Adrenal gland (tissue), 5 donors: ENCODE measurements around the gene CFAP97.

ENCODE experiments used
- CTCF ChIP-seq, 6 experiments: fragments of 450-650 bp in 4 of 6; fragments of 200-600 bp in 2 of 6; sonication (generic) in 1 of 6; IDR thresholded peaks; 1 replicate in 5 of 6; 2 replicates in 1 of 6; pipeline versions ENCODE4 v1.5.1 to v1.8.0; 2016 to 2021; ENCODE audit warnings: antibody characterized with exemption in 6 of 6, mild to moderate bottlenecking in 2 of 6, moderate library complexity in 1 of 6
- POLR2A ChIP-seq, 2 donors: fragments of 450-650 bp; IDR thresholded peaks; one replicate each; pipeline ENCODE4 v1.6.1; 2017; ENCODE audit warnings: antibody characterized with exemption in 2 of 2, mild to moderate bottlenecking in 2 of 2, moderate library complexity in 1 of 2
- donor health status: DM: no; HTN: no; CAD: no.

- TF ChIP-seq CTCF (IDR thresholded peaks at IDR 0.05) (no peak), POLR2A (IDR thresholded peaks at IDR 0.05) (no peak)
Observed at GRCh38 chr4:185249105-185249504, 45.3 kb upstream of the CFAP97 start.
